Loucy (cell line): ENCODE data around the gene RPL3.

Experiments used
- H2AFZ ChIP-seq: fragments of 200-600 bp; sonication (generic); 2 replicates; pipeline ENCODE4 v1.6.0; 2016; ENCODE audit warnings: antibody characterized with exemption, mild to moderate bottlenecking, low read length, moderate library complexity
- H3F3A ChIP-seq: fragments of 200-600 bp; 2 replicates; pipeline ENCODE4 v1.6.0; 2016; ENCODE audit warnings: antibody characterized with exemption, low read depth, mild to moderate bottlenecking
- H3K27me3 ChIP-seq: fragments of 200-600 bp; sonication (generic); 2 replicates; pipeline ENCODE4 v1.6.1; 2014; ENCODE audit warnings: low read length, mild to moderate bottlenecking; ENCODE audit not compliant: insufficient read depth, poor library complexity, severe bottlenecking
- H3K36me3 ChIP-seq: fragments of 200-600 bp; sonication (generic); 2 replicates; pipeline ENCODE4 v1.6.1; 2016; ENCODE audit warnings: low read length; ENCODE audit not compliant: insufficient read depth
- H3K4me1 ChIP-seq: fragments of 200-600 bp; sonication (generic); 2 replicates; pipeline ENCODE4 v1.5.1; 2014; ENCODE audit warnings: low read length, mild to moderate bottlenecking; ENCODE audit not compliant: insufficient read depth, poor library complexity, severe bottlenecking
- H3K4me2 ChIP-seq: fragments of 200-600 bp; sonication (generic); 2 replicates; pipeline ENCODE4 v1.6.0; 2014; ENCODE audit warnings: antibody characterized with exemption, low read length, low read depth, mild to moderate bottlenecking; ENCODE audit not compliant: poor library complexity, severe bottlenecking
- H3K4me3 ChIP-seq: fragments of 200-600 bp; sonication (generic); 2 replicates; pipeline ENCODE4 v1.5.1; 2014; ENCODE audit warnings: low read length, mild to moderate bottlenecking, mixed read lengths; ENCODE audit not compliant: poor library complexity, severe bottlenecking
- H3K79me2 ChIP-seq: fragments of 200-600 bp; sonication (generic); 2 replicates; pipeline ENCODE4 v1.6.1; 2014; ENCODE audit warnings: low read length; ENCODE audit not compliant: insufficient read depth
- H3K9ac ChIP-seq: fragments of 200-600 bp; sonication (generic); 2 replicates; pipeline ENCODE4 v1.6.0; 2014; ENCODE audit warnings: mild to moderate bottlenecking, low read depth, low read length, moderate library complexity; ENCODE audit not compliant: poor library complexity, severe bottlenecking
- H3K9me2 ChIP-seq: fragments of 200-600 bp; sonication (generic); replicated peaks from 2 replicates; pipeline ENCODE4 v1.6.1; 2016; ENCODE audit warnings: low read depth, low read length, mixed read lengths
- H3K9me3 ChIP-seq: fragments of 200-600 bp; sonication (generic); 2 replicates; pipeline ENCODE4 v1.6.1; 2014; ENCODE audit warnings: mild to moderate bottlenecking, antibody characterized with exemption, low read length, low read depth; ENCODE audit not compliant: insufficient read depth
- H4K20me1 ChIP-seq: fragments of 200-600 bp; sonication (generic); 2 replicates; pipeline ENCODE4 v1.6.0; 2014; ENCODE audit warnings: antibody characterized with exemption, low read length, mild to moderate bottlenecking; ENCODE audit not compliant: insufficient read depth, poor library complexity, severe bottlenecking
- EZH2phosphoT487 ChIP-seq: fragments of 200-600 bp; IDR thresholded peaks from 2 replicates; pipeline ENCODE4 v1.6.1; 2018; ENCODE audit warnings: antibody characterized with exemption, mild to moderate bottlenecking, moderate library complexity, borderline replicate concordance
- TF ChIP-seq, protein P1 (sequence below): fragments of 200-600 bp; sonication (generic); conservative IDR thresholded peaks from 2 replicates; pipeline ENCODE4 v1.5.1; 2014; ENCODE audit warnings: mild to moderate bottlenecking, antibody characterized with exemption, low read length

RPL3 gene

DNA sequence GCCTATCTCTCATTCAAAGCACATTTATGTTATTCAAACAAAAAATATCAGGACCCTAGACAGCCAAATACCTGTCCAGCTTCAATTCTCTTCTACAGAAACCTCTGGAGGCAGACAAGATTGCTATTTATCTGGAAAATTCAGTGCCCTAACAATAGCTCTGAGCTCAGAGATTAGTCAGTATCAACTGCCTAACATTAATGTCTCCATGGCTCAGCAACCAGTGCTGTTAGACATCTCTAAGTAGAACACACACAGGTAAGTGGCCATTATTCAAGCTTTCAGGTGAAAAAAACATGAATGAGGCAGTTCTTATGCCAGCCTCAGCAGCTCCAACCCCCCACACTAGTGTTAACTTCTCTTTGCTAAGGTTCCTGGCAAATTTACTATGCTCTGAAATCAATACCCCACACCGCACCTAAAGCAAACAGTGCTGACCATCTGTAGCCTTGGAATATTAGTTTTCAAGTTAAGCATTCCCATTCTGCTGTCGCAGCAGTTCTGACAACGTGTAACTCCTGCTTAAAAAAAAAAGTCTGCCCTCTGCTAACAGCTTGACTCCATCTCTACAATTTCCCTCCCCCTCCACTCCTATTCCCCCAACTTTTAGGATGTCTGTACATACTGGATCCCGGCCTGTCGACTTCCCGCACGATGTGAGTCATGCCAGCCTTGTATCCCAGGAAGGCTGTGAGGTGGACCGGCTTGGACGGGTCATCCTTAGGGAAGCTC lies 1.5 kb downstream of the RPL3 start:
- Histone ChIP-seq H3F3A (no peaks in the 10 kb centered on the region; the same call in none of the 2 replicates), H2AFZ (no peak overlapping the region), H3K9me2 (no peaks in the 10 kb centered on the region), H3K79me2 (peaks cover 65% of the 10 kb centered on the region), H3K36me3 (peaks cover 53% of the 10 kb centered on the region), H4K20me1 (peaks cover 63% of the 10 kb centered on the region), H3K4me3 (peak overlapping the region; percentile 99), H3K4me1 (peaks cover 46% of the 10 kb centered on the region), H3K9me3 (no peaks in the 10 kb centered on the region), H3K27me3 (peaks cover 11% of the 10 kb centered on the region), H3K4me2 (peak overlapping the region; percentile 92), H3K9ac (peak overlapping the region; percentile 99)
- TF ChIP-seq EZH2phosphoT487 = no peak
- TF ChIP-seq, protein P1, sequence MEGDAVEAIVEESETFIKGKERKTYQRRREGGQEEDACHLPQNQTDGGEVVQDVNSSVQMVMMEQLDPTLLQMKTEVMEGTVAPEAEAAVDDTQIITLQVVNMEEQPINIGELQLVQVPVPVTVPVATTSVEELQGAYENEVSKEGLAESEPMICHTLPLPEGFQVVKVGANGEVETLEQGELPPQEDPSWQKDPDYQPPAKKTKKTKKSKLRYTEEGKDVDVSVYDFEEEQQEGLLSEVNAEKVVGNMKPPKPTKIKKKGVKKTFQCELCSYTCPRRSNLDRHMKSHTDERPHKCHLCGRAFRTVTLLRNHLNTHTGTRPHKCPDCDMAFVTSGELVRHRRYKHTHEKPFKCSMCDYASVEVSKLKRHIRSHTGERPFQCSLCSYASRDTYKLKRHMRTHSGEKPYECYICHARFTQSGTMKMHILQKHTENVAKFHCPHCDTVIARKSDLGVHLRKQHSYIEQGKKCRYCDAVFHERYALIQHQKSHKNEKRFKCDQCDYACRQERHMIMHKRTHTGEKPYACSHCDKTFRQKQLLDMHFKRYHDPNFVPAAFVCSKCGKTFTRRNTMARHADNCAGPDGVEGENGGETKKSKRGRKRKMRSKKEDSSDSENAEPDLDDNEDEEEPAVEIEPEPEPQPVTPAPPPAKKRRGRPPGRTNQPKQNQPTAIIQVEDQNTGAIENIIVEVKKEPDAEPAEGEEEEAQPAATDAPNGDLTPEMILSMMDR = no peak

DNA sequence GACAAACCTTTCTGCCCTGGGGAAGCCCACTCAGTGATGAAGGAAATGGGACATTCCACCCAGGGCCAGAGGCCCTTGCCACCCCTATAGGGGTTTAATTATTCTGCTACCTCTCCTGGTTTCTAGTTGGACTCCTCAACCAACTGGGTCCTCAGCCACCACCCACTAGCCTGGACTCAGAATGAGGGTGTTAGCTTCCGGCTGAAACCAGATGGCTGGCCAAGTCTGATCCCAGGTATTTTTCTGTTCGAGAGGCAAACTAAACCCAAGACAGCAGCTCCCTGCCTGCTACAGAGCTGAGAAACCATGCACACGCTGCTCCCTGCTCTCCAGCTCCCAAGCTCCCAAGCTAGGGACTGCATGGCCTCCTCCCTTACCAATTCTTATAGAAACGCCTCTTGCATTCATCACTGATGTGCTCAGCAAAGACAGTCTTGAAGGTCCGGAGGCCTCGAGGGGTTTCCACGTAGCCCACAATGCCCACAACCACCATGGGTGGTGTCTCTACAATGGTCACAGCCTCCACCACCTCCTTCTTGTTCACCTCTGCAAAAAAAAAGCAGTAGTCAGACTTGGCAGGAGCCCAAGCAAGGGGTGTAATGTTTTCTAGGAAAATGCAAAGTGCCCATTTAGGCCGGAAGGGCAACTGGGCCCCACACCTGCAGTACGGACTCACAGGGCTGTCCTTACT lies 2.2 kb downstream of the RPL3 start:
- H3K9ac ChIP-seq = peak overlapping the region; percentile 99
- H3K4me1 ChIP-seq = peaks cover 46% of the 10 kb centered on the region
- H3K4me3 ChIP-seq = peak overlapping the region; percentile 99
- H3K9me2 ChIP-seq = no peaks in the 10 kb centered on the region
- peaks cover 60% of the 10 kb centered on the region for H3K36me3 ChIP-seq
- H3K27me3 ChIP-seq = peaks cover 11% of the 10 kb centered on the region
- H4K20me1 ChIP-seq = peaks cover 70% of the 10 kb centered on the region
- H3K9me3 ChIP-seq = no peaks in the 10 kb centered on the region
- H2AFZ ChIP-seq = no peak overlapping the region
- peaks cover 71% of the 10 kb centered on the region for H3K79me2 ChIP-seq
- H3F3A ChIP-seq = peaks cover 4% of the 10 kb centered on the region
- H3K4me2 ChIP-seq = peak overlapping the region; percentile 92
- TF ChIP-seq, protein P1 = no peak
- no peak for TF ChIP-seq EZH2phosphoT487

DNA sequence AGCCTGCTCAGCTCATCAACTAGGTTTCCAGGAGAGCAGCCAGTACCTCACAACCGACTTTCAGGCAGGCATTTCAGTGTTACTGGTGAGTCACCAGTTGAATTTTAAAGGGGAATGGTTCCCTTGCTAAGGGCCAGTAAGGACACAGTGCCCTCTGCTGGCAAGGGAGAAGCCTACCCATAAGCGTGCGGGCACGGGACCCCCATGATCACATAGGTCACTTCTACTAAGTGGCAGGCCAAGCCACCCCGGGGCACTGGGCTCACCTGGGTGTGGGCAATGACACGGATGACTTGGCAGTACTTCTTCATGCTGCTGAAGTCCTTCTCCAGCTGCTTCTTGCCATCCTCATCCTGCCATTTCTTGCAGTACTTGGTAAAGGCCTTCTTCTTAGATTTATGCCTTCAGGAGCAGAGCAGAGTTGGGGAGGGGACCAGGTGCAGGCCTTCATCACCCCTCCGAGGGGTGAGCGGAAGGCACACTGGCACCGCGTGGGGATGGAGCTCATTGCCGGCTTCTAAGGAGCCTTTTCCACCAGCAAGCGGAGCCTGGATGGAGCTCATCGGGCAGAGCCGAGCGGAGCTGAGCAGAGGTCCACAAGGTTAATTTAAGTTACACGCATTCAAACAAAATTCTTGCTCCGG lies 2.9 kb downstream of the RPL3 start:
- Histone ChIP-seq H3K4me3 (peak overlapping the region; percentile 99), H3K79me2 (peaks cover 75% of the 10 kb centered on the region), H3K4me1 (peaks cover 46% of the 10 kb centered on the region), H3K27me3 (peaks cover 11% of the 10 kb centered on the region), H3K9me3 (no peaks in the 10 kb centered on the region), H4K20me1 (peaks cover 77% of the 10 kb centered on the region), H3K4me2 (peak overlapping the region; percentile 92), H3K9me2 (no peaks in the 10 kb centered on the region), H3F3A (peaks cover 10% of the 10 kb centered on the region), H3K36me3 (peaks cover 66% of the 10 kb centered on the region), H2AFZ (no peak overlapping the region), H3K9ac (peak overlapping the region; percentile 99)
- TF ChIP-seq, protein P1 = peak; percentile 91
- TF ChIP-seq EZH2phosphoT487 = no peak
